Measurements from ENCODE around the gene CYB5D1.
"Not testable (repeated sequence)": the region's sequence is repeated elsewhere in the genome, so short reads cannot be mapped to it uniquely, and the experiment has no call there.

Gene CYB5D1

GRCh38 chr17:7856011-7856810 lies 1.6 kb upstream of the CYB5D1 start:
- DNase-seq (ENCODE audit: low read depth), result no peak

GRCh38 chr17:7856811-7857712 lies 741 bp upstream of the CYB5D1 start, which contains the start of gene NAA38:
NAA38 (minus strand) TSS chr17:7857559; CDS start chr17:7857463, 96 bp downstream.
- peak; percentile 85 for DNase-seq (ENCODE audit: low read depth)

GRCh38 chr17:7858522-7858810 lies 663 bp downstream of the CYB5D1 start:
- no peak for DNase-seq (ENCODE audit: low read depth)

GRCh38 chr17:7859028-7859427 lies 1.2 kb downstream of the CYB5D1 start:
- DNase-seq (ENCODE audit: low read depth), result no peak

GRCh38 chr17:7862692-7863437 lies 5.1 kb downstream of the CYB5D1 start:
- no peak for DNase-seq (ENCODE audit: low read depth)

GRCh38 chr17:7864384-7864783 lies 6.6 kb downstream of the CYB5D1 start:
- not testable (repeated sequence) for DNase-seq (ENCODE audit: low read depth)

GRCh38 chr17:7864995-7865650 lies 7.3 kb downstream of the CYB5D1 start:
- DNase-seq (ENCODE audit: low read depth), result no peak

- no peak for DNase-seq (ENCODE audit: low read depth)
These were observed 10.1 kb downstream of the CYB5D1 start for GRCh38 chr17:7867881-7868329.

GRCh38 chr17:7873051-7873450 lies 15.2 kb downstream of the CYB5D1 start:
- DNase-seq (ENCODE audit: low read depth), result no peak

GRCh38 chr17:7875804-7876370 lies 18.1 kb downstream of the CYB5D1 start:
- DNase-seq (ENCODE audit: low read depth), result no peak

- no peak for DNase-seq (ENCODE audit: low read depth)
These were observed 20.4 kb downstream of the CYB5D1 start for GRCh38 chr17:7878234-7878633.

- no peak for DNase-seq (ENCODE audit: low read depth)
These were observed 22.5 kb downstream of the CYB5D1 start for GRCh38 chr17:7880076-7880868.

- DNase-seq (ENCODE audit: low read depth), result no peak
These were observed 23.7 kb downstream of the CYB5D1 start for GRCh38 chr17:7881276-7882054.

GRCh38 chr17:7882068-7882467 lies 24.3 kb downstream of the CYB5D1 start:
- no peak for DNase-seq (ENCODE audit: low read depth)

GRCh38 chr17:7882629-7883028 lies 24.8 kb downstream of the CYB5D1 start:
- DNase-seq (ENCODE audit: low read depth), result no peak

GRCh38 chr17:7883781-7884386 lies 26.1 kb downstream of the CYB5D1 start:
- no peak for DNase-seq (ENCODE audit: low read depth)

- DNase-seq (ENCODE audit: low read depth), result peak; percentile 30
These were observed 27.0 kb downstream of the CYB5D1 start for GRCh38 chr17:7884581-7885366.

- peak; percentile 24 for DNase-seq (ENCODE audit: low read depth)
These were observed 27.8 kb downstream of the CYB5D1 start for GRCh38 chr17:7885367-7886226.
